HG02763 (cell line): ENCODE data around the gene HSPBP1.

ENCODE experiments used
- ATAC-seq: cut with Tn5 transposase; IDR thresholded peaks from one replicate; pipeline ENCODE4 v1.9.1; 2021; ENCODE audit warnings: mild to moderate bottlenecking, moderate library complexity; ENCODE audit not compliant: unreplicated experiment

Gene HSPBP1

GRCh38 chr19:55256562-55257460, 23.1 kb downstream of the HSPBP1 start:
- no peak for ATAC-seq

GRCh38 chr19:55255618-55256423, 24.1 kb downstream of the HSPBP1 start:
- no peak for ATAC-seq

DNA sequence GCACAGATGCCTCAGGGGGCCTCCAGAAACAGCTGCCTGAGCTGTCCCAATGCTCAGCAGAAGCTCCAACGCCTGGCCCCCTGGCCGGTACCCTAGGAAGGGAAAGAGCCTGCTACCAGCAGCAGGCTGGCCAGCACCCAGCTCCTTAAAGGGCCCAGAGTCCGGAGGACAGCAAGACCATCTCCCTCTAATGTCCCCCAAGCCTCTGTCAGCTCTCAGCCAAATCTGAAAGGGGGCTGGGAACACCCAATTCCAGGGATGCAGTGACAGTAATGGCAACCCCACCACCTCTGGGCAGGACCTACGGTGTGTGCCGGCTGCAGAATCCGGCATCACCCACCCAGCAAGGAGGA, 25.3 kb downstream of the HSPBP1 start:
- no peak for ATAC-seq

DNA sequence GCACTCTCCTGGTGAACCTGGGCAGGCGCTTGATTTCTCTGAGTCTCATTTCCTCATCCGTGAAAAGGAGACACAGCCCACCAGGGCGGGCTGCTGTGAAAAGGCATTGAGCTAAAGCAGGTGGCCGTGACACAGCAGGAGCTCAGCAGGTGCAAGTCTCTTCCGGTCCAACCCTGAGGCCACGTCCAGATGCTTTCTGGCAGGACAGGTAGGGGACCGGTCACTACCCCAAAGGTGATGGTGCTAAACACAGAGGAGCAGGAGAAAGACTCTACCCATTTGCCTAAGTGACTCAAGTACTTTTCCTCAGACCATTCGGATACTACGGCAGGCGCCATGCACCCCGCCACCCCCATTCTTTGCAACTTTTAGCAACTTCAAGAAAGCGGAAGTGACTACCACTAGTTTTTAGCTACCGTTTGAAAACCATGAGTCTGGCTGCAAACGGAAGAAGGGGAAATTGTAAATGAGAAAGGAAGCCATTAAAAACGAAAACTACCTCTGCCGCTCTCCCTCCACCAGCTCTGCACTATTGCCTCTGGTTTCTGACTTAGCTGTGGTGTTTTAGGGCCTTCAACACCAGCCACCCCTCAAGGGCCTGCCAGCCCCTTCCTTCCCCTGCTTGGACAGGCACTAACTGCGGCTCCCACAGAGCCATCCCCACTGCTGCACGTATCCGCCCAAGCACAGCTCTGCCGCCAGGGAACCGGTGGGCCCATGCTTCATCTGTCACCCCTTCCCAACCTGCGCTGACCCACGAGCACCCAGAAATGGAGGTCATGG, 25.9 kb downstream of the HSPBP1 start:
- no peak for ATAC-seq

GRCh38 chr19:55252760-55253663, 26.9 kb downstream of the HSPBP1 start:
- no peak for ATAC-seq

DNA sequence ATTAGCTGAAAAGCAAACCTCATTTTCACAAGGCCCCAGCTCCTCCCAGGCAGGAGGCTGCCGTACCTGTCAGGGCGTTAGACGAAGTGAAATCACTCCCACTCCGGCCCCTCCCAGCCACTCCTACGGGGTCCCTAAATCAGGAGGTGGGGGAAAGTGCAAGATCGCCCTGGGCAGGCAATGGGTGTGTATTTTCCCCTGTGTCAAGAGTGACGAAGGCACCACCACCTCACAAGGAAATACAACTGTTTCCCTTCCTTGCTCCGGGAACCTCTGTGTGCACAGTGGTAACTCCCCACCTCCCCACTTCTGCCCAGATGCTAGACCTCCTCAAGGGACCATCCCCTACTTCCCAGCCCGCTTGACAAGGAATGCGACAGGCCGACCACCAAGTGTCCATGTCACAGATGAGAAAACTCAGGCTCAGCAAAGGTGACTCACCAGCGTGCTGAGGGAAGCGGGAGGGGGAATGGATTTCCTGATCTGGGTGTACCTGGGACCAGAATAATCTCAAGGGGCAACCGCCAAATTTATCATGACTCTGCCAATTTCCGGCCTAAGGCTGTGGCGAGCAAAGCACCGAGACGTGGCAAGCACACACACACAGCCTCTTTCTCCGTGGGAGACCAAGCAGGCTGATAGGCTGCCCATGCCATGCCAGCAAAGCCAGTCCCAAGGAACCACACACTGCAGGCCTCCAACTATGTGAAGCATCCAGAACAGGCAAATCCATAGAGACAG, 28.4 kb downstream of the HSPBP1 start:
- ATAC-seq, result no peak

GRCh38 chr19:55250262-55251036, 29.5 kb downstream of the HSPBP1 start:
- no peak for ATAC-seq

- no peak for ATAC-seq
Measured at GRCh38 chr19:55249841-55250240, 30.1 kb downstream of the HSPBP1 start.

GRCh38 chr19:55248704-55249103, 31.2 kb downstream of the HSPBP1 start:
- ATAC-seq, result no peak

DNA sequence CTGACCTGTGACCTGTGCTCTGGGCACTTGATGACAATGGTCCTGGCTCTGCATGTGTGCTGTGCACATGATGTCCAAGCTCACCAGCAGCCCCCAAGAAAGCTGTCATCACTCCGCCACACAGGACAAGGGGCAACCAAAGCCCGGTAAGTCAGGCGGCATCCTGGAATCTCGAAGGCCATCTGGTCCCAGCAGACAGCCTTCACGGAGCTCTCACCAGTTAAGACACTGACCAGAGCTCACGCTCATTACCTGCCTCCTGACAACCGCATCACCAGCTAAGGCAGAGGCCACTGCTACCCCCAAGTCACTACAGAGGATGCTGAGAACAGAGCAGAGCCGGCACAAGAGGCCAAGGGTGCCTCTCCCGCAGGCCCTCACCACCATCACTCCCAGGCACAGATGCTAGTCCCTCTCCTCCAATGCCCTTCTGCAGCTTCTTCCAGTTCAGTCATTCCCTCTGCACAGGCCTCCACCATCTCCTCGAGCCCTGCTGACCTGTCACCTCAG, 31.7 kb downstream of the HSPBP1 start:
- no peak for ATAC-seq

DNA sequence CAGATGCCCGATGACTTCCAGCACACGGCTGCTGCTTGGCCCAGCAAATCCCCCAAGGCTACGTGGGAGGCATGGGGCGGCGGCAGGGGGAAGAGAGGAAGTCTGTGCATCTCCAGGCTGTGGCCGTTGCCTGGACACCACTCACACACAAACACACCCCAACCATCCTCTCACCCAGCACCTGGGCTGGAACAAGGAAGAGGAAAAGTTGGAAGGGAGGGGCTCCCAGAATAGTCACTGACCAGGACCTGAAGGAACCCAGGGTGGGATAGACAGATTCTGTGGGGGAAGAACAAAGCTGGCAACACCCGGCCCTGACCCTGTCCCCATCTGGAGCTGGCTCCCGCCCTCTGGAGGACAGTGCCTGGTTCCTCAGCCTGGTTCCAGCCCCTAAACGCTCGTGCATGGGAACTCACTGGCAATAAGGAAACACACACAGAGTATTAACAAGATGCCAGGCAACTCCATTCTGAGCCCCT, 32.2 kb downstream of the HSPBP1 start:
- ATAC-seq, result no peak

GRCh38 chr19:55246462-55247451, 33.2 kb downstream of the HSPBP1 start:
- ATAC-seq, result no peak

DNA sequence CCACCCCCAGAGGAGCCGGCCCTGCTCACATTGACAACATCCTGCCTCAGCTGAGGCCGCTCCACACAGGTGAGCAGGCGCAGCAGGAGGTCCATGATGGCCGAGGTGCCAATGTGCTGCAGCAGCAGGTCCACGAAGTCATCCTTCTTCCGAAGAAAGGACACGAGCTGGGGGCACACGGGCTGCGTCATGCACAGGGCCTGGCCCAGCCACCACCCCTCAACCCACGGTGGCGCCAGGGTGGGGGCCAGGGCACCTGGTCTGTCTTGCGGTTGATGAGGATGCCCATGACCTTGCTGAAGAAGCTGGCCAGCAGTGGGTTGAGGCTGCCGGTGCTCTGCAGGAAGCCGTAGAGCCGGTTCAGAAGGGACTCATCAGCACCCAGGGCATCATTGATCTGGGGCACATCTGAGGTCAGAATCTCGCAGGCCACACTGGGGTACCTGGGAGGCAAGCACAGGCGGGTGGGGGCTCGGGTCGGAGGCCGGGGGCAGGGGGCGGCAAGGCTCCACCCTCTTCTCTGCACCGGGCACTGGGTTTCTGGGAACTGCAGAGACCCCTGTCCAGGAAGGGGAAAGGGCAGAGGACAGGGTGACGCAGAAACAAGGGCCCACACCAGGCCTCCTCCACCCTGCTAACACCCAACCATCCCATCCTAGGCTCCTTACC, 34.5 kb downstream of the HSPBP1 start:
- ATAC-seq, result no peak

DNA sequence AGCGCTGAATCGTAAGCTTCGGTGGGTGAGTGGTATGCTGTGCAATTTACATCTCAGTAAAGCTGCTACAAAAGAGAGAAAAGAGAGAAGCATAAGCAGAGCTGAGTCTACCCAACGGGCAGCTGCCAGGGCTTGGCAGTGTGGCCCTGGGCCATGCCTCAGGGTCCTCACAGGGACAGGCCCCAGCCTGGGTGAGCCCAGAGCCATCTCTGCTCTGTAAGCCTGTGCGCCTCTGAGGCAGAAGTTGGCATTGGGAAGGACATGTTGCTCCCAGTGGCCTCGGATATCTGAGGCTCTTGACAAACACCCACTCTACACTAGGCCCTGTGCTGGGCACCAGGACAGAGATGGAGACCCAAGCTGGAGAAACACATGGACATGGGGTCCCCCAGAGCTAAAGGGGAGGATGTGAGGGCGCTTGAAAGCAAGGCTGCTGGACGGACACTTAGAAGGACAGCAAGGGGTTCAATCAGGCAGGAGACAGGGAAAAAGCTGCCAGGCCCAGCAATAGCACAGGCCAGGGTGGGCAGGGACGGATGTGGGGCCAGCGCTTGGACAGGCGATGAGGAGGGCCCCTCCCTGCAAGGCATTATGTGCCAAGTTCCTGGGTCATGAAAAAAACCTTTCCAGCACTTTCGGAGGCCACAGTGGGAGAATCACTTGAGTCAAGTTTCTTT, 35.8 kb downstream of the HSPBP1 start:
- ATAC-seq, result no peak

- no peak for ATAC-seq
Measured at GRCh38 chr19:55242517-55242916, 37.4 kb downstream of the HSPBP1 start.

- ATAC-seq, result no peak
Measured at GRCh38 chr19:55241935-55242464, 37.9 kb downstream of the HSPBP1 start.
